ENCODE results near the gene RBBP5. TPM values are rescaled to one million over a fixed set of nuclear protein-coding genes. Genes with fewer than 3 reads are reported as not detected.

RBBP5 gene
- total and polyA plus RNA-seq, 2 donors, result 7.9 to 17.6 TPM

DNA sequence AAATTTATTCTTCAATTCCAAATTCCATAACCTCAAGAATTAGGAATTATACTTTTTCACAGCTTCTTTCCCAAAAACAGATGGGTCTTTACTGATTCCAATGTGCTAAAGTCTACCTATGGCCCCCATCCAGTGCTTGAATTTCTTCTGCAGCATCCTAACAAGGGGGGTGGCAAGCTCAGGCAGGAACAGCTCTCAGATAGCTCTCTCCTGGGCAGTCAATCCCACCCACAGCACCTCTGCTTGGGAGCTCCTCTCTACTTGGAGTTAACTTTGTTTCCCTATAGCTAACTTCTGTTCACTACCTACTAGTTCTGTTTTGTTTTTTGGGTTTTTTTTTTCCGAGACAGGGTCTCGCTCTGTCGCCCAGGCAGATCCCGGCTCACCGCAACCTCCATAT lies 12.1 kb downstream of the RBBP5 start:
- H3K36me3 ChIP-seq (ENCODE audit: insufficient read depth), result peaks cover 2% of the 10 kb centered on the region
- no peak for DNase-seq (ENCODE audit: extremely low spot score)
- H3K27ac ChIP-seq (ENCODE audit: low read depth), result no peak overlapping the region
- no peaks in the 10 kb centered on the region for H3K4me1 ChIP-seq (ENCODE audit: insufficient read depth)
- no peak overlapping the region for H3K4me3 ChIP-seq (ENCODE audit: low read depth, low read length)
- WGBS, result 79% methylated on average over 5 of the region's 5 CpGs

DNA sequence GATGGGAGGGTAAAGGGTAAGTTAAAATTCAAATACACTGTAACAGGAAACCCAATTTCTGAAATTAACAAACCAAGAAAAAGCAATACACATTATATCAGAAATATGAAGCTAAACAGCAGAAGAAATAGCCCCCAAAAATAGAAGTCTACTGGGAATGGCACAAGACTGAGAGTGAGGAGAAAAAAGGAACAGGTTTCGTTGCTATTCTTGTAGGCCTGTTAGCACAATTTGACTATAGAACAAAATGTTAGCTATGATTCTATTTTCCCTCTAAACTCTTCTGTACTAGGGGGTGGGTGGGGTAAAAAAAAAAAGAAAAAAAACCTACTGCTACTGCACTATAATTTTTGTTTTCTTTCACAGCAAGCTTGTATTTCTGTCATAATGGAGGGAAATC lies 12.5 kb downstream of the RBBP5 start:
- Histone ChIP-seq H3K27ac (ENCODE audit: low read depth) (no peak overlapping the region), H3K36me3 (ENCODE audit: insufficient read depth) (peaks cover 2% of the 10 kb centered on the region), H3K4me3 (ENCODE audit: low read depth, low read length) (no peak overlapping the region), H3K4me1 (ENCODE audit: insufficient read depth) (no peaks in the 10 kb centered on the region)
- WGBS, result 92% methylated on average over 1 of the region's 1 CpG
- no peak for DNase-seq (ENCODE audit: extremely low spot score)

DNA sequence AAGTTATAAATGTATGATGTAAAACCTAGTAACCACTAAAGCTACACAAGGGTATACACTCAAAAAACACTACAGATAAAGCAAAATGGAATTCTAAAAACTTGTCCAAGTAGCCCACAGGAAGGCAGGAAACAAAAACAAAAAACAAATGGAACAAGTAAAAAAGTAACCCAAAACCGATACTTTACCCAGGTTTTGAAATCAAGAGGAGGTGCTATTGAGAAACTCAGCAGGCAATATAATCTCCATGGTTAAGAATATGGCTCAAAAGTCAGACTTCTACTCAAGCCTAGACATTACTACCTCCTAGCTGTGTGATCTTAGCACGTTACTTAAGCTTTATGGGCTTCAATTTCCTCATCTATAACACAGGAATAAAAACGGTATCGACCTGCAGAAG lies 13.3 kb downstream of the RBBP5 start:
- Histone ChIP-seq H3K36me3 (ENCODE audit: insufficient read depth) (peaks cover 2% of the 10 kb centered on the region), H3K27ac (ENCODE audit: low read depth) (no peak overlapping the region), H3K4me1 (ENCODE audit: insufficient read depth) (no peaks in the 10 kb centered on the region), H3K4me3 (ENCODE audit: low read depth, low read length) (no peak overlapping the region)
- WGBS, result 90% methylated on average over 4 of the region's 4 CpGs
- no peak for DNase-seq (ENCODE audit: extremely low spot score)

DNA sequence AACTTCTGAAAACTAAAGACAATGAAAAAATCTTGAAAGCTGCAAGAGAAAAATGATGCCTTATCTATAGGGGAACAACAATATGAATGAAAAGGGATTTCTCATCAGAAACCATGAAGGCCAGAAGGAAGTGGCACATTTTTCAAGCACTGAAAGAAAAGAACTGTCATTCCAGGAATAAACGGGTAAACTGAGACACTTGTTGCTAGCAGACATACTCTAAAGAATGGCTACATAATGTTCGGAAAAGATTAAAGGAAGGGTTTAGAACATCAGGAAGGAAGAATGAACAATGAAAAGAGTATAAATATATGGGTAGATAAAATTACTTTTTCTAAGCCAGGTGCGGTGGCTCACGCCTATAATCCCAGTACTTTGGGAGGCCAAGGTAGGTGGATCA lies 14.5 kb downstream of the RBBP5 start:
- no peak overlapping the region for H3K4me3 ChIP-seq (ENCODE audit: low read depth, low read length)
- peaks cover 7% of the 10 kb centered on the region for H3K36me3 ChIP-seq (ENCODE audit: insufficient read depth)
- WGBS, result 96% methylated on average over 4 of the region's 4 CpGs

DNA sequence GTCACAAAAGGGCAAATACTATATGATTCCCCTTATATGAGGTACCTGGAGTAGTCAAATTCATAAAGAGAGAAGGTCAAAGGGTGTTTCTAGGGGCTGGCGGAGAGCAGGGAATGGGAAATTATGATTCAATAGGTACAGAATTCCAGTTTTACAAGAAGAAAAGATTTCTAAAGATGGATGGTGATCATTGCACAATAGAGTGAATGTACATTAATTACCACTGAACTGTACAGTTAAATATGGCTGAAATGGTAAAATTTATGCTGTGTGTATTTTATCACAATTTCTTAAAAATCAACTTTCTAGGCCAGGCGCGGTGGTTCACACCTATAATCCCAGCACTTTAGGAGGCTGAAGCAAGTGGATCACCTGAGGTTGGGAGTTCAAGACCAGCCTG lies 19.4 kb downstream of the RBBP5 start:
- WGBS, result 96% methylated on average over 3 of the region's 3 CpGs
- Histone ChIP-seq H3K36me3 (ENCODE audit: insufficient read depth) (peaks cover 14% of the 10 kb centered on the region), H3K27ac (ENCODE audit: low read depth) (no peak overlapping the region), H3K4me3 (ENCODE audit: low read depth, low read length) (no peak overlapping the region), H3K4me1 (ENCODE audit: insufficient read depth) (no peaks in the 10 kb centered on the region)
- DNase-seq (ENCODE audit: extremely low spot score), result no peak

More for the DNA sequence above, 14.5 kb downstream of the RBBP5 start:
- Histone ChIP-seq H3K4me1 (ENCODE audit: insufficient read depth) (no peaks in the 10 kb centered on the region), H3K27ac (ENCODE audit: low read depth) (no peak overlapping the region)
- no peak for DNase-seq (ENCODE audit: extremely low spot score)

DNA sequence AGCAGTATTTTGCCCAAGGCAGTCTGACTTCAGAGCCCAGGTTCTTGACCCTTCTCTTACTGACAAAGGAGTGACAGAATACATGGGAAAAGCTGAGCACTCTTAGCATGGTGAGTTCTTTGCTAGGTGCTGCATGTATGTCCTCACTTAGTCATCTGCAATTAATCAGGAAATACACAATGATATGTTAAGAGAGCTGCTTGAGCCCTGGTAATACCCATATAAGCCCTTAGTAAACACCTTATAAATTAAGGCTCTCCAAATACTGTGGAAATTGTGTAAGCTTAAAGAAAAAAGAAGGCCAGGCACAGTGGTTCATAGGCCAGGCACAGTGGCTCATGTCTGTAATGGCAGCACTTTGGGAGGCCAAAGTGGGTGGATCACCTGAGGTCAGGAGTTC lies 23.5 kb downstream of the RBBP5 start:
- H3K4me3 ChIP-seq (ENCODE audit: low read depth, low read length), result no peak overlapping the region
- H3K4me1 ChIP-seq (ENCODE audit: insufficient read depth), result no peaks in the 10 kb centered on the region
- H3K27ac ChIP-seq (ENCODE audit: low read depth), result no peak overlapping the region
- DNase-seq (ENCODE audit: extremely low spot score), result no peak
- H3K36me3 ChIP-seq (ENCODE audit: insufficient read depth), result peaks cover 15% of the 10 kb centered on the region

DNA sequence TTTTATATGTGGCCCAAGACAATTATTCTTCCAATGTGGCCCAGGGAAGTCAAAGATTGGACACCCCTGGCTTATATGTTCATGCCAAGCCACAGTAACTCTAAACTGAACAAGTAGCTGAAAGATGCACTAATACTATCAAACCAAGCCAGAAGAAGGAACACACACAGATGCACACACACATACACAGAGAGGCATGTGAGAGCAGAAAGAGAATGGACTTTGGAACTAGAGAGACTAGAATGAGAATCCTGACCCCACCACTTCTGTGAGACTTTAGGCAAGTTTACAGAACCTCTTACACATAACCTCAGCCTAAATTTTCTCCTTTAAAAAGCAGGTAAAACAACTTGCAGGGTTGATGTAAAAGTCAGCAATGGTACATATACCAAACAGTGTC lies 26.4 kb downstream of the RBBP5 start:
- peaks cover 10% of the 10 kb centered on the region for H3K36me3 ChIP-seq (ENCODE audit: insufficient read depth)

DNA sequence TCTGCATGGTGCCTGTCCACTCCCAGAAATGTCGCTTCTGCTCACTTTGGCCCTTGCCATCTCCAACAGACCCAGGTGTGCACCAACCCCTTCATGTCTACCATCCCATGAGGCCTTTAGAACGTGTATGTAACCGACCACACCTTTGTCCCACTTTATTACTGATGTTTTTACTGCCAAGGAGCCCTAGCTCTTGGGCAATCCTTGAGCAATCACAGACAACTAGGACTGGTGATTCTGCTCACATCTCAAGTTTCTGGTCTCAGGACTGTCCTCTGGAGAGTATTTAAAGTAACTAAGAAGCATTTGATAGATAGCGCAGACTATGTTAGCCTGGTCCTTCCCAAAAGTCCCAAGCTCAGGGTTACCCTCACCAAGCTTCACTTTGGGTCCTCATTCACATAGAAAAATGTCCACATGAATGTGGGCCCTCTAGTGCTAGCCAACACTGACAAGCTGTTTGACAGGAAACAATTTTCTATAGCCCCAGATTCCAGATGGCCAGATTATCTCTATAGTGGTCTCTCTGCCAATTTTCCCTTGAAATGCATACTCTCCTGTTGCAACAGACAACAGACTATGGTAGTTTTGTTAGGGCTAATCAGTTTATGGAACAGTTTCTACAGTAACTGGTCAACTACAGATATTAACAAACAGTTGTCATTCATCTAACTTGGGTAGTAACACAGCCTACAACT lies 30.6 kb downstream of the RBBP5 start:
- 86% methylated on average over 4 of the region's 4 CpGs for WGBS
- no peaks in the 10 kb centered on the region for H3K4me1 ChIP-seq (ENCODE audit: insufficient read depth)
- H3K4me3 ChIP-seq (ENCODE audit: low read depth, low read length), result no peak overlapping the region
- H3K36me3 ChIP-seq (ENCODE audit: insufficient read depth), result peaks cover 6% of the 10 kb centered on the region
- no peak for DNase-seq (ENCODE audit: extremely low spot score)
- no peak overlapping the region for H3K27ac ChIP-seq (ENCODE audit: low read depth)

More for the DNA sequence above, 26.4 kb downstream of the RBBP5 start:
- Histone ChIP-seq H3K4me3 (ENCODE audit: low read depth, low read length) (no peak overlapping the region), H3K27ac (ENCODE audit: low read depth) (no peak overlapping the region), H3K4me1 (ENCODE audit: insufficient read depth) (no peaks in the 10 kb centered on the region)
- no peak for DNase-seq (ENCODE audit: extremely low spot score)

DNA sequence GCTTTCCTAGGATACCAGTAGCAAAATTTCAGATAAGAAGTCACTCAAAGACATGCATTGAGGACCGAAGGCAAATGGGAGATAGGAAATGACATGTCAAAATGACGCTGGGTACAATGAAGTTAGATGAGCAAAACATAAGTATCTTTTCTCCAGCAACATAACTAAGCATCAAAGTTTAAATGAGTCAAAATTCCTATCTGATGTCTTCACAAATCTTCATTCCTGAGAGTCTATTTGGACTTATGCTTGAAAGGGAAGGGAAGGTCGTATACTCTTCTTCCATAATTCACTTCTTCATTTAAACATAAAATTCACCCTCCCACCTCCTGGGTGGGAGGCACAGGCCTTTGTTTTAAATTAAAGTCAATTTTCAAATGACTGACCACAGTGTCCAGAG lies 33.4 kb downstream of the RBBP5 start:
- no peak overlapping the region for H3K27ac ChIP-seq (ENCODE audit: low read depth)
- H3K36me3 ChIP-seq (ENCODE audit: insufficient read depth), result peaks cover 10% of the 10 kb centered on the region
- WGBS, result 90% methylated on average over 3 of the region's 3 CpGs

DNA sequence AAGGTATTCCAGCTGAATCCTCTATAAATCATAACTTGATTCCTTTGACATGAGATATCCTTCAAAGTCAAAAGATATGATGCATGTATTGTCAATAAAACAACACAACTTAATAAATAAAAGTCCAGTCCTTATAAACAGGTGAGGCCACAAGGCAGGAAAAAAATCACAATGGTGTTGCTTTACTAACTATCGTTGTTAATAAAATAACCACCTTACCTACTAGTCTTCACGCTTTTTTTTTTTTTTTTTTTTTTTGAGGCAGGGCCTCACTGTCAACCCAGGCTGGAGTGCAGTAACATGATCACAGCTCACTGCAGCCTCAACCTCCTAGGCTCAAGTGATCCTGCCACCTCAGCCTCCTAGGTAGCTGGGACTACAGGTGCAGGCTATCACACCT lies 37.4 kb downstream of the RBBP5 start, which contains the start of gene TMEM81:
TMEM81 (minus strand) TSS at position 101 of the 400 bp plus-strand sequence. CDS start 140 bp downstream, outside the sequence.
- 96% methylated on average over 2 of the region's 2 CpGs for WGBS
- no peak within 1 kb of the TSS for H3K4me3 ChIP-seq (ENCODE audit: low read depth, low read length)
- H3K36me3 ChIP-seq (ENCODE audit: insufficient read depth), result peaks cover 7% of the 10 kb centered on the region
- H3K4me1 ChIP-seq (ENCODE audit: insufficient read depth), result no peaks in the 10 kb centered on the region
- DNase-seq (ENCODE audit: extremely low spot score), result no peak
- H3K27ac ChIP-seq (ENCODE audit: low read depth), result no peak within 1 kb of the TSS

More for the DNA sequence above, 33.4 kb downstream of the RBBP5 start:
- no peak for DNase-seq (ENCODE audit: extremely low spot score)
- Histone ChIP-seq H3K4me1 (ENCODE audit: insufficient read depth) (no peaks in the 10 kb centered on the region), H3K4me3 (ENCODE audit: low read depth, low read length) (no peak overlapping the region)

DNA sequence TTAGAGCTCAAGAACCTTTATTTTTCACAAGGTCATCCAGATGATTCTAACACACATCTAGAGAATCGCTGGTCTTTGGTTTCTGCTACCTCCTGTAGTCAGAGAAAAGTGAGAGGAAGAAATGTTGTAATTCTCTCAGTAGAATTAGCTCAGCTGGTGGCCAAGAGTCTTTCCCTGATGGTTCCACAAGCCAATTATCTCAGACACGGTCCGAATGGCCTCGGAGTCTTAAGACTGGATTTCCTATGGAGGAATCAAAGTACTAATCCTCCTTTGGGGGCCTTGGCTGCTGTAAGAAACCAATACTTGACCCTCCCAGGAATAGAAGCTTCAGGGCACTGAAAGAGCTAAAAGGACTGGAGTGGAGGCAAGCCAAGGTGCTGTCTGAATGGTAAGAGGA lies 39.3 kb downstream of the RBBP5 start:
- 92% methylated on average over 4 of the region's 4 CpGs for WGBS
- Histone ChIP-seq H3K4me1 (ENCODE audit: insufficient read depth) (no peaks in the 10 kb centered on the region), H3K4me3 (ENCODE audit: low read depth, low read length) (no peak overlapping the region), H3K27ac (ENCODE audit: low read depth) (no peak overlapping the region), H3K36me3 (ENCODE audit: insufficient read depth) (peaks cover 4% of the 10 kb centered on the region)
- no peak for DNase-seq (ENCODE audit: extremely low spot score)

DNA sequence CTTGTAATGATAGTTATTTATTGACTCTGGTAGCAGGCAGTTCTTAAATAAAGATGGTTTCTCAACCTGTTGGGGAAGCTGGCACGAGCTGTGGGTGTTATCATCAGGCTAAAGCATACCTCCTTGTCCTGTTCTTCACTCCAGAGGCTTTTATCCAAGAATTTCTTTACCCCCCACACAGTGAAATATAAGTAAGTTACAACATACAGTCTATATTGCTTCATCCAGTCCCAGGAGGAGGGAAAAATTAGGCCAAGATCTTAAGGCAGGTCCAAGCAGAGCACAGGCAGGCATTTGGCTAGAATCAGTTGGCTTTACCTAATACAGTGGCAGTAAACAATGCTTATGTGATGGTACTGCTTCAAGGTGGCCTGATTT lies 43.9 kb downstream of the RBBP5 start:
- 86% methylated on average over 1 of the region's 1 CpG for WGBS
- no peak for DNase-seq (ENCODE audit: extremely low spot score)
- H3K27ac ChIP-seq (ENCODE audit: low read depth), result no peak overlapping the region
- H3K4me1 ChIP-seq (ENCODE audit: insufficient read depth), result no peaks in the 10 kb centered on the region
- H3K4me3 ChIP-seq (ENCODE audit: low read depth, low read length), result no peak overlapping the region
- no peaks in the 10 kb centered on the region for H3K36me3 ChIP-seq (ENCODE audit: insufficient read depth)

DNA sequence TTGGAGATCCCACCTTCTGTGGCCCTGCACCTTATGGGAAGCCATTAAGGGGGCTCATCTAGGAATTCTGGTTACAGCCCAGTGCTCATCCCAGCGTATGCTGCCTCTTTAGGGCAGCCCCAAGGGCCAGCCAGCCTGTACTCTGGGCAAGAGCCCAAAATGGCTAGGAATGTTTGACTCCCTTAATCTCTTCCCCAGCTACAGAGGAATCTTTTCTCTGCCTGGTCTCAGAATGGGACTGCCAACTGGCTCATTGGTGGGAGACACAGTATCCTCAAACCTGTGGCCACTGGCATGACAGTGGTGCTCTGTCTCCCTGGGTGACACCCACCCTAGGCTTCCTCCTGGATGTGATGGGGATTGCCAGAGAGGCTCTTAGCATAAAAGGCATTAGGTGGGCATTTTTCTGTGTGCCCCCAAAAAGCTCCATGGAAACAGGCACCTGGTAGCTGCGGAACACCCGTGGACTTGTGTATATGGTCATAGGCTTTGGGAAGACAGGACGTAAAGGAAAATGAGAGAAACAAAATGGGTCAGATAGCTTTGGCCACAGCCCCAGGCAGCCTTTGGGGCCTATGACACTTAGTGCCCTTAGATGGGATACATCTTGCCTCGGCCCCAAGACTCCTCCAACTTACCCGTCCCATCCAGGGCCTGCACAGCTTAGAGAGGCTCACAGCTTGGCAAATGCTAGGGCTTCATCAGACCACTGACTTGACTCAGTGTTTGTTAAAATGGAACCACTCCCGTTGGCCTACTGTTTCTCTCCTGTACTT lies 44.4 kb downstream of the RBBP5 start:
- Histone ChIP-seq H3K27ac (ENCODE audit: low read depth) (no peak overlapping the region), H3K4me3 (ENCODE audit: low read depth, low read length) (no peak overlapping the region), H3K4me1 (ENCODE audit: insufficient read depth) (no peaks in the 10 kb centered on the region), H3K36me3 (ENCODE audit: insufficient read depth) (no peaks in the 10 kb centered on the region)
- no peak for DNase-seq (ENCODE audit: extremely low spot score)
- 81% methylated on average over 7 of the region's 7 CpGs for WGBS

DNA sequence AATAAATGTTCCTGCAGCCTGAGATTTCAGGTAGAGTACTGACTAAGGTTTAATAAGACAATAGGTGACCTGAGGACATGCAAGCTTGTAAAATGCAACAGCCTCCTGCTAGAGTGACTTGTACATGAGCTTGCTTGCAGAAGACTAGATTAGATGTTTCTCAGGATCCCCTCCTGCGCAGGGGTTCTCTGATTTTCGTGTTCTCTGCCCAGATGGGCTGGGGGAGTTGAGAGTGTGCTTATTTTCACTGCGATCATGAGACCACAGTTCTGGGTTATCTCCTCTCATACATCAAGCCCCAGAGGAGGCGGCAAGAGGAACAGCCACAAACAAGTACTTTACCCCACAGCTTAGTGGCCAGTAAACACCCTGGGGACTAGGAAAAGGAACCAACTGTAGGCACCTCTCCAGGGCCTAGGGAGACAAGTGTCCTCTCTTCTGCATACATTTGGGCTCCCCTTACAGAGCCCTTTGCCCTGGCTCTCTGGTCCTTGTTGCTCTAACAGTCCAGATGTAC lies 45.5 kb downstream of the RBBP5 start:
- Histone ChIP-seq H3K4me3 (ENCODE audit: low read depth, low read length) (no peak overlapping the region), H3K27ac (ENCODE audit: low read depth) (no peak overlapping the region), H3K4me1 (ENCODE audit: insufficient read depth) (no peaks in the 10 kb centered on the region), H3K36me3 (ENCODE audit: insufficient read depth) (no peaks in the 10 kb centered on the region)
- DNase-seq (ENCODE audit: extremely low spot score), result no peak
- 80% methylated on average over 4 of the region's 4 CpGs for WGBS
